ENCODE data around the gene SIM2.

Gene SIM2

DNA sequence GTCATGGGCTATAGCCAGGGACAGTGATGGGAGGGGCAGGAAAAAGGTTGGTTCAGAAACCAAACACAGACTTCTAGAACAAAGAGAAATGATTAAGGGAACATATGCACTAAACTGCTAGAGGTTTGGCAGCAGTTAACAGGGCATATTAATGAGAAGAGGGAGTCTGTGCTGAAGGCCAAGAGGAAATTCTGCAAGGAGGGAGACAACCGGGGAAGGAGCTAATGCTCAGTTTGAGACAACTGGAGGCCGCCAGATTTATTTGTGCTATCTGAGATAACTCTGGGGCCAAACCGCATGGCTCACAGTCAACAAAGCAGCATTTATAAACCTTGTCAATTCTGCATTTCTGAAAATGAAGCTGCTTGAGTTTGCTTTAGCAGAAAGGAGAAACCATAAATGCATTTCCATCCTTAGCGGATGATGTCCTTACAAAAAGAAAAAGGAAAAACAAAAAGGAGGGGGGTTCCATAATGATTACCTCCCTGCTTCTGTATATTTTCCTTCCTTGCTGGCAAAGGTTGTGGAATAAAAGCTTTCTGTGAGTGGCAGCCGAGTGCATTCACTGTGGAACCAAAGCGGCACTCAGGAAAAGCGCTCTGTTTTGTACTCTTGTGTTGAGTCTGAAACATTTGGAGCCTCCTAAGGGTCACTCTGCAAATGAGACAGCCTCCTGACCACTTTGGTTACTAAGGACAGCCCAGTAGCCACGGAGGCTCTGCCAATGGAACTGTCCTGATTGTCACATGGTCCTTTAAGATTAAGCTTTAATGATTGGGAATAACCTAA, 70.3 kb downstream of the SIM2 start:
- no peak for DNase-seq

GRCh38 chr21:36773117-36773516, 74.2 kb downstream of the SIM2 start:
- no peak for DNase-seq

GRCh38 chr21:36773995-36774394, 75.1 kb downstream of the SIM2 start:
- DNase-seq, result no peak

- no peak for DNase-seq
Measured at GRCh38 chr21:36776981-36777617, 78.2 kb downstream of the SIM2 start.

DNA sequence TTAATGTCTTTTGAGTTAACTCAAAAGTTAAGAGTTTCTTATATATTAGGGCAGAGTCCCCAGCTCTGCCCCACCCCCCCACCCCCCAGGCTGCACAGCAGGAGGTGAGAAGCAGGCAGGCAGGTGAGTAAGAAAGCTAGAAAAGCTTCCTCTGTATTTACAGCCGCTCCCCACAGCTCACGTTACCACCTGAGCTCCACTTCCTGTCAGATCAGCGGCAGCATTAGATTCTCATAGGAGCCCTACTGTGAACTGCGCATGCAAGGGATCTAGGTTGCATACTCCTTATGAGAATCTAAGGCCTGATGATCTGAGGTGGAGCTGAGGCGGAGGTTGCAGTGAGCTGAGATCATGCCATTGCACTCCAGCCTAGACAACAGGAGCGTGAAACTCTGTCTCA, 81.9 kb downstream of the SIM2 start:
- DNase-seq, result no peak

DNA sequence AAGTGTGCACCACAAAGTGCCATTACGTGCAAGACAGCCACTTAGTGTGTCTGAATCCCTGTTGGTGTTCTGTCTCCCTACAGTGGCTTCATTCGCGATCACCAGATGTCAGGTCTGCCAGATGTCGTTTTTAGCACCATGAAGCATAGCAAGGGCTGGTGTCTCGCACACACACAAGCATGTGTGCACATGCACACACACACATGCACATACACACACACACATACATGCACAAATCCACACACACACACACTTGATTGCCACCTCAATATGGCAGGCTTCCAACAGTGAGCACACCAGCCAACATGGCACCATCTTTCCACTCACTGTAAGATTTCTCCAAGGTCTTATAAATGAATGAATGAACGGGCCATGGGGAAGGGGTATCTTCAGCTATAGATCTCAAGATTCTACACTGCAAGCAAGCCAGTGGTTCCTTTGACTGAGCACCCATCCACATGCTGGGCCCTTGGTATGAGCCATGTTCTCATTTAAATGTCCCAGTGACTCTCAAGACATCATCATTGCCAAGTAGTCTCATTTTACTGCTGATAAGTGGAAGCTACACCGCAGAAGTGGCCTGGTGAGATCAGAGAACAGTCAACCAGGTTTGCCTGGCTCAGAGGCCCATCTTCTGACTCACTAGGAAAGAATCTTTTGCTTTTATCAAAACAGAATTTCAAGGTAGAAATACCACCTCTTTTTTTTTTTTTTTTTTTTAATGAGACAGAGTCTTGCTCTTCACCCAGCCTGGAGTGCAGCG, 84.9 kb downstream of the SIM2 start:
- no peak for DNase-seq

- DNase-seq, result no peak
Measured at GRCh38 chr21:36784947-36785346, 86.0 kb downstream of the SIM2 start.

GRCh38 chr21:36785615-36786014, 86.7 kb downstream of the SIM2 start:
- DNase-seq, result no peak

DNA sequence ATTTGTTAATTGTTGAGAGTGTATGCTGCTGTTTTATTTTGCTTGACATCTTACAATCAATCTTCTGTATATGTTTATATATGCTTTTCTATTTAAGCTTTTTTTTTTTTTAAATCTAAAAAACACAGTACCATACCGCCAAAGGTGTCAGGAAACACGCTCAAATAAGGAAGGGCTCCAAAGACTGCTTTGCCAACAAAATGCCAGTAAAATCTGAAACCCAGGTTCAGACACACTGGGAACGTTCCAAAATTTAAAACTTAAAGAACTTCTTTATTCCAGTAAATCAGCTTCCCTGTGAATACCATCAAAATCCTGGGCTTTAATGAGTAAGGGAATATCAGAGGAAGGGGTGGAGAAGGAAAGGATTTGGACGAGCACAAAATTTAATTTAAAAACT, 87.3 kb downstream of the SIM2 start:
- DNase-seq, result no peak

DNA sequence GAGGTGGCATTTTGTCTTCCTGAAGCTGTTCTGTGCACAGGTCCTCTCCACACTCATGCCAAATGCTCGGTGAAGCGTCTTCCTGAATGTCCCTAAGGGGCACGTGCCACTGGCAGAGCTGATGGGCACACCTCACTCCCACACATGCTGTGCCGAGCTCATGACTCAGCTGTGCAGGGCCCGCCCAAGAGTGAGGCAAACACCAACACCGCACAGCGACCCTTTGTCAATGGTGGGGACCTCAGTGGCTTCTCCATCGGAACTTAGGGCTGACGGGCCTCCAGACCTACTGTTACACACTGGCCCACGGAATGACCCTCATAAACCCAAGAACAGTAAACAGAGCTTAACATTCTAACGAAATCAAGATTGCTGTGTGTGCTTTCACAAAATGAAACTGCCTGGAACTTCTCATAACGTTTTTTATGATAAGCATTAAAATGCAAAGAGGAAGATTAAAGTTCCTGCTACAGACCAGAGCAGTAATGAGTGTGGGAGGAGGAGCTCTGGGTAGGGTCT, 89.3 kb downstream of the SIM2 start:
- no peak for DNase-seq

DNA sequence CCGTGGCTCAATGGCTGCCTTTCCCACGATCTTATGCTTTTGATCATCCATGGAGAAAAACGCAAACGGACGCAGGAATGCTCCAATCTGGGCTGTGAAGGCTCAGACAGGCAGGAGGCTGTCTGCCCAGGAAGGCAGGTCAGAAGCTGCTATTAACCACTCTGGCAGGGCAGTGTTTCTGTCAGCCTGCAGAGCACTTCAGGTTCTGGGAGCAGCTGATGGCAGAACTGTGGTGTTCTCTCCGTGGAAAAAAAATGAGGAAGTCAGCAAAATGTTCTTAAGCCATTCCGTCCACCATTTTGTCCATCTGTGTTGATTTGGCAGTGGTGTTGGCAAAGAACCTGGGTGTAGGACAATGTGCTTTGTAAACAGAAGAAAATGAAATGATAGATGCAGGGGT, 91.7 kb downstream of the SIM2 start:
- no peak for DNase-seq

- no peak for DNase-seq
Measured at GRCh38 chr21:36791180-36791579, 92.3 kb downstream of the SIM2 start.

- no peak for DNase-seq
Measured at GRCh38 chr21:36791695-36792470, 93.0 kb downstream of the SIM2 start.

- peak; percentile 40 for DNase-seq
Measured at GRCh38 chr21:36792505-36792967, 93.6 kb downstream of the SIM2 start.

DNA sequence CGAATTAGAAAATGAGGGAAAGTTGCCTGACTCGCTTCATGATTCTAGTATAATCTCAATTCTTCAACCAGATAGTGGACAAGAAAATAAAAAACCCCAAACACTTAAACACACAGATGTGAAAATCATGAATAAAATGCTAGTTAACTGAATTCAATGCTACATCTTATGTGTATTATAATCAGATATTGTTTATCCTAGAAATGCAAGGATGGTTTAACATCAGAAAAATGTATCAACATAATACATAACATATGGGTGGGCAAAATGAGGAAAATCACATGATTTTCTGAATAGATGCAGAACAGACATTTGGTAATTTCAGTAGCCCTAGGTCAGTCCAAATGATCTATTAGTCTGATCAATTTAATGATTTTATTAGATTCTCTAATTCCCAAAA, 97.2 kb downstream of the SIM2 start:
- DNase-seq, result no peak

DNA sequence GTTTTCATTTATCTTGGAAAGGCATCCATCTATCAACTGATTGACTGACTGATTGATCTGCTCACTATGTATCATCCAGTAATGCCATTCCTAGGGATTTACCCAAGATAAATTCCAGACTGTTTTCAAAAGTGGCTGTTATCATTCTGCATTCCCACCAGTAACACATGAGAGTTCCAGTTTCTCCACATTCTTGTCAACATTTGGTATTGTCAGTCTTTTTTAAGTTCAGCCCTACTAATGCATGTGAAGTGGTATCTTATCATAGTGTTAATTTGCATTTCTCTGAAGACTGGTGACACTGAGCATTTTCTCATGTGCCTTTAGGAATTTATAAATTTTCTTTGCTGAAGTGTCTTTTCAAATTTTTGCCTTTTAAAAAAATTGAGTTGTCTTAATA, 99.6 kb downstream of the SIM2 start:
- DNase-seq, result no peak
